Endothelial cell of umbilical vein (primary cell): ENCODE measurements around the gene PPP3CA. TPM values are rescaled to one million over a fixed set of nuclear protein-coding genes. Genes with fewer than 3 reads are reported as not detected.

Experiments used
- BruUV-seq: library from RNA; stranded (reverse); fragments of 400-500 nt; replicated peaks from 2 replicates; lab custom pipeline; 2021; lab: Mats Ljungman, UMichigan
- CTCF ChIA-PET: fragments of 300-600, 350-600 bp; sonication (Branson Sonifier 250); formaldehyde crosslinking; loops from one replicate; lab custom pipeline; 2021; ENCODE audit warnings: antibody characterized with exemption, inconsistent platforms; lab: Charles Lee
- POLR2A ChIA-PET: fragments of 300-600, 350-600 bp; sonication (Branson Sonifier 250); formaldehyde crosslinking; loops from one replicate; lab custom pipeline; 2021; ENCODE audit warnings: antibody characterized with exemption, inconsistent platforms; lab: Charles Lee
- DNase-seq: peaks from one replicate; pipeline ENCODE4 v3.0.0-alpha.2; 2011; ENCODE audit warnings: low read depth, low spot score
- FAIRE-seq: peaks from 2 replicates; lab custom pipeline; 2011; peaks lifted over from hg19 to GRCh38; lab: Jason Lieb, UNC
- H2AFZ ChIP-seq: 2 replicates; pipeline ENCODE4 v1.6.0; 2012; ENCODE audit warnings: low read depth, low read length, control low read depth, inconsistent platforms
- H3K27ac ChIP-seq: 2 replicates; pipeline ENCODE4 v1.5.1; 2011; ENCODE audit warnings: low read depth, mild to moderate bottlenecking, control low read depth, low read length, moderate library complexity; ENCODE audit not compliant: insufficient read depth
- H3K27me3 ChIP-seq, 2 experiments: 2 replicates each; pipeline versions ENCODE4 v1.6.0 to v1.6.1; 2011; ENCODE audit warnings: low read length in 2 of 2, mixed read lengths in 1 of 2; ENCODE audit not compliant: control insufficient read depth in 2 of 2, insufficient read depth in 2 of 2
- H3K36me3 ChIP-seq, 2 experiments: 2 replicates in 1 of 2; 3 replicates in 1 of 2; pipeline ENCODE4 v1.5.1; 2011; ENCODE audit warnings: low read length in 2 of 2, mild to moderate bottlenecking in 1 of 2, moderate library complexity in 1 of 2; ENCODE audit not compliant: control insufficient read depth in 2 of 2, insufficient read depth in 2 of 2; ENCODE audit errors: extremely low read depth in 1 of 2
- H3K4me1 ChIP-seq: 3 replicates; pipeline ENCODE4 v1.5.1; 2011; ENCODE audit warnings: mild to moderate bottlenecking, low read length; ENCODE audit not compliant: control insufficient read depth, insufficient read depth; ENCODE audit errors: extremely low read depth
- H3K4me2 ChIP-seq: 2 replicates; pipeline ENCODE4 v1.6.1; 2011; ENCODE audit warnings: low read length, control low read depth, mixed read lengths; ENCODE audit not compliant: insufficient read depth
- H3K4me3 ChIP-seq, 3 experiments: fragments of 200-600 bp in 1 of 3; sonication (generic), shearing (Covaris generic) in 1 of 3; replicated peaks in 1 of 3; 2 replicates each; pipeline ENCODE4 v1.5.1; 2011 to 2016; ENCODE audit warnings: control low read depth in 3 of 3, low read length in 3 of 3, mild to moderate bottlenecking in 2 of 3, inconsistent platforms in 1 of 3, low read depth in 1 of 3, moderate library complexity in 1 of 3; ENCODE audit not compliant: insufficient read depth in 1 of 3
- H3K79me2 ChIP-seq: 2 replicates; pipeline ENCODE4 v1.6.0; 2012; ENCODE audit warnings: low read length, inconsistent platforms; ENCODE audit not compliant: control insufficient read depth, insufficient read depth
- H3K9ac ChIP-seq: replicated peaks from 2 replicates; pipeline ENCODE3; 2011; ENCODE audit warnings: low read length, control low read depth; ENCODE audit not compliant: insufficient read depth; ENCODE audit errors: extremely low read depth
- H3K9me1 ChIP-seq: replicated peaks from 3 replicates; pipeline ENCODE4 v1.6.0; 2011; ENCODE audit warnings: mild to moderate bottlenecking, low read length; ENCODE audit not compliant: control insufficient read depth, insufficient read depth; ENCODE audit errors: extremely low read depth
- H3K9me3 ChIP-seq: replicated peaks from 2 replicates; pipeline ENCODE4 v1.5.1; 2012; ENCODE audit warnings: low read length, inconsistent platforms; ENCODE audit not compliant: control insufficient read depth, insufficient read depth
- H4K20me1 ChIP-seq: replicated peaks from 2 replicates; pipeline ENCODE3; 2011; ENCODE audit warnings: mild to moderate bottlenecking, low read length; ENCODE audit not compliant: control insufficient read depth, insufficient read depth; ENCODE audit errors: extremely low read depth
- EZH2 ChIP-seq: IDR thresholded peaks from 2 replicates; pipeline ENCODE4 v1.6.1; 2012; ENCODE audit warnings: borderline replicate concordance, low read depth, mild to moderate bottlenecking, moderate library complexity, low read length, inconsistent platforms; ENCODE audit not compliant: severe bottlenecking
- FOS ChIP-seq: IDR thresholded peaks from 2 replicates; pipeline ENCODE4 v1.6.1; 2011; ENCODE audit warnings: mild to moderate bottlenecking, low read length, moderate library complexity, borderline replicate concordance; ENCODE audit not compliant: insufficient read depth
- GATA2 ChIP-seq: IDR thresholded peaks from 2 replicates; pipeline ENCODE4 v1.7.0; 2011; ENCODE audit warnings: low read depth, mild to moderate bottlenecking, moderate library complexity, mixed read lengths, low read length; ENCODE audit not compliant: insufficient read length, insufficient read depth
- MYC ChIP-seq: IDR thresholded peaks from one replicate; pipeline ENCODE4 v1.6.1; 2011; ENCODE audit warnings: mild to moderate bottlenecking, low read depth, low read length
- POLR2A ChIP-seq: IDR thresholded peaks from 2 replicates; pipeline ENCODE4 v1.6.1; 2012; ENCODE audit warnings: low read depth, mild to moderate bottlenecking, control low read depth, low read length
- POLR2AphosphoS5 ChIP-seq: IDR thresholded peaks from 2 replicates; pipeline ENCODE4 v1.6.1; 2012; ENCODE audit warnings: low read depth, mild to moderate bottlenecking, control low read depth, low read length, moderate library complexity; ENCODE audit not compliant: insufficient read depth
- dilution Hi-C: fragments of 300-500 bp; cut with MboI; formaldehyde crosslinking; loops from one replicate; pipeline ENCODE4 v1.15.0; 2019; ENCODE audit warnings: low sequenced_read_pairs; ENCODE audit not compliant: extremely low pct_ligation_motif_present
- intact Hi-C: fragments of 100-400 bp; cut with micrococcal nuclease; formaldehyde crosslinking; loops from one replicate; pipeline ENCODE4 v1.10.0; 2022
- polyA plus RNA-seq, 4 experiments: library from polyadenylated mRNA; depleted of rRNA in 3 of 4; stranded (reverse) in 3 of 4; unstranded in 1 of 4; fragments of >200 nt; gene quantifications; 2 replicates each; pipeline versions ENCODE4 v1.2.1 to v1.2.3, GENCODE V29; 2011 to 2012; ENCODE audit warnings: missing spikeins in 1 of 4
- total RNA-seq: library from RNA; stranded (reverse); gene quantifications from 2 replicates; pipeline ENCODE4 v1.2.3, GENCODE V29; 2021
- TF ChIP-seq, protein P1 (sequence below): IDR thresholded peaks from 2 replicates; pipeline ENCODE4 v1.6.1; 2011; ENCODE audit not compliant: insufficient read depth, insufficient read length
- TF ChIP-seq, protein P2 (sequence below), 2 donors: IDR thresholded peaks; 1 replicate in 1 of 2; 2 replicates in 1 of 2; pipeline ENCODE4 v1.5.1; 2011; ENCODE audit warnings: low read length in 2 of 2, mild to moderate bottlenecking in 2 of 2, moderate library complexity in 2 of 2, control low read depth in 1 of 2, inconsistent platforms in 1 of 2, low read depth in 1 of 2; ENCODE audit not compliant: insufficient read depth in 1 of 2; ENCODE audit errors: extremely low read depth in 1 of 2

The PPP3CA gene
- total and polyA plus RNA-seq, 2 donors (not counting 3 experiments of a cell fraction or from before 2014, with no cell fraction given), result 7.0 to 43.3 TPM

DNA sequence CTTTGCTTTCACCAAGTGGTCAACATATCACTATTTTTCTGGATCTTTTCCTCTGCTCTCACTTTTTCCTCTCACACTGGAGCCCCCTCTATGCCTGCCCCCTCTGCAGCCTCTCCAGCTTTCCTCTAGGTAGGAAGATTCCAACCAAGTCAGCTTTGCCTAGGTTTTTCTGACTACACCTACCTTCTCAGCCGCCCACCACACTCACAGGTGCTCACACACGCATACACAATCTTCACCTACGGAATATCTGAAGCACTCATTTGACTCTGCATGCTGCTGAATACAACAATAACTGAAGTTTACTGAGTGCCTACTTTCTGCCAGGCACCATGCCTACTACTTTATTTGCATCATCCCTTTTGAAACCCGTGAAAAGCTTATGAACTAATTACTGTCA lies 328.0 kb downstream of the PPP3CA start:
- Histone ChIP-seq H4K20me1 (no peaks in the 10 kb centered on the region), H3K4me3 (no peak overlapping the region), H3K27me3 (no peaks in the 10 kb centered on the region), H3K36me3 (no peaks in the 10 kb centered on the region), H3K9me3 (no peaks in the 10 kb centered on the region), H3K4me2 (no peak overlapping the region), H3K9me1 (no peaks in the 10 kb centered on the region), H3K79me2 (no peaks in the 10 kb centered on the region), H3K9ac (no peak overlapping the region), H2AFZ (no peak overlapping the region), H3K4me1 (peaks cover 41% of the 10 kb centered on the region), H3K27ac (no peak overlapping the region)
- DNase-seq, result no peak
- POLR2A ChIA-PET, result no interaction called here
- no TSS peak for BruUV-seq
- TF ChIP-seq FOS (no peak), GATA2 (no peak), MYC (no peak), EZH2 (no peak), POLR2AphosphoS5 (no peak), POLR2A (no peak)
- TF ChIP-seq, protein P1, sequence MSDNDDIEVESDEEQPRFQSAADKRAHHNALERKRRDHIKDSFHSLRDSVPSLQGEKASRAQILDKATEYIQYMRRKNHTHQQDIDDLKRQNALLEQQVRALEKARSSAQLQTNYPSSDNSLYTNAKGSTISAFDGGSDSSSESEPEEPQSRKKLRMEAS, result no peak
- TF ChIP-seq, protein P2, sequence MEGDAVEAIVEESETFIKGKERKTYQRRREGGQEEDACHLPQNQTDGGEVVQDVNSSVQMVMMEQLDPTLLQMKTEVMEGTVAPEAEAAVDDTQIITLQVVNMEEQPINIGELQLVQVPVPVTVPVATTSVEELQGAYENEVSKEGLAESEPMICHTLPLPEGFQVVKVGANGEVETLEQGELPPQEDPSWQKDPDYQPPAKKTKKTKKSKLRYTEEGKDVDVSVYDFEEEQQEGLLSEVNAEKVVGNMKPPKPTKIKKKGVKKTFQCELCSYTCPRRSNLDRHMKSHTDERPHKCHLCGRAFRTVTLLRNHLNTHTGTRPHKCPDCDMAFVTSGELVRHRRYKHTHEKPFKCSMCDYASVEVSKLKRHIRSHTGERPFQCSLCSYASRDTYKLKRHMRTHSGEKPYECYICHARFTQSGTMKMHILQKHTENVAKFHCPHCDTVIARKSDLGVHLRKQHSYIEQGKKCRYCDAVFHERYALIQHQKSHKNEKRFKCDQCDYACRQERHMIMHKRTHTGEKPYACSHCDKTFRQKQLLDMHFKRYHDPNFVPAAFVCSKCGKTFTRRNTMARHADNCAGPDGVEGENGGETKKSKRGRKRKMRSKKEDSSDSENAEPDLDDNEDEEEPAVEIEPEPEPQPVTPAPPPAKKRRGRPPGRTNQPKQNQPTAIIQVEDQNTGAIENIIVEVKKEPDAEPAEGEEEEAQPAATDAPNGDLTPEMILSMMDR (IDR thresholded peaks at IDR 0.05; ENCODE audit: extremely low read depth in 1 of 2, insufficient read depth in 1 of 2, low read depth in 1 of 2, low read length in 2 of 2), result no peak
- dilution Hi-C loops, result no loop called here
- FAIRE-seq, result no peak
- intact Hi-C loops, result no loop called here
- CTCF ChIA-PET, result interaction anchor here (0.9 to 2.2 kb wide), 3 partner anchors 8 to 111 kb away, joined by 3 to 7 read pairs (median 4); no protein-coding TSS in a partner anchor
